Measurements from ENCODE around the gene SYNPR.

Gene SYNPR

GRCh38 chr3:63279005-63279841 lies 1.1 kb downstream of the SYNPR start:
- H3K4me3 Mint-ChIP-seq: no peak overlapping the region
- no peak for ATAC-seq (replicated peaks)
- H3K27me3 Mint-ChIP-seq: peaks cover 38 to 44% of the 10 kb centered on the region in 2 donors

GRCh38 chr3:63287610-63288009 lies 9.5 kb downstream of the SYNPR start:
- no peaks in the 10 kb centered on the region for H3K36me3 Mint-ChIP-seq
- H3K4me3 Mint-ChIP-seq: no peak overlapping the region
- peaks cover 0 to 4% of the 10 kb centered on the region in 2 donors for H3K9me3 Mint-ChIP-seq
- ATAC-seq (replicated peaks) (no peak), DNase-seq (no peak)
- no peaks in the 10 kb centered on the region for H3K27me3 Mint-ChIP-seq
- no peaks in the 10 kb centered on the region for H3K4me1 Mint-ChIP-seq
- no peak overlapping the region for H3K27ac Mint-ChIP-seq

More at GRCh38 chr3:63279005-63279841, 1.1 kb downstream of the SYNPR start:
- H3K9me3 Mint-ChIP-seq: peaks cover 0 to 2% of the 10 kb centered on the region in 2 donors
- H3K36me3 Mint-ChIP-seq: no peaks in the 10 kb centered on the region
- H3K4me1 Mint-ChIP-seq: no peaks in the 10 kb centered on the region
- DNase-seq: no peak
- H3K27ac Mint-ChIP-seq: no peak overlapping the region

- ATAC-seq (replicated peaks) (no peak), DNase-seq (no peak)
- Mint-ChIP-seq H3K4me3 (no peak overlapping the region), H3K27ac (no peak overlapping the region), H3K9me3 (peaks cover 0 to 2% of the 10 kb centered on the region in 2 donors), H3K36me3 (no peaks in the 10 kb centered on the region), H3K27me3 (no peaks in the 10 kb centered on the region), H3K4me1 (no peaks in the 10 kb centered on the region)
Measured at GRCh38 chr3:63290686-63291085, 12.6 kb downstream of the SYNPR start.

GRCh38 chr3:63294332-63294731 lies 16.2 kb downstream of the SYNPR start:
- Mint-ChIP-seq H3K4me3 (no peak overlapping the region), H3K27ac (no peak overlapping the region), H3K9me3 (peaks cover 0 to 4% of the 10 kb centered on the region in 2 donors), H3K36me3 (no peaks in the 10 kb centered on the region), H3K27me3 (no peaks in the 10 kb centered on the region), H3K4me1 (no peaks in the 10 kb centered on the region)
- ATAC-seq (replicated peaks): no peak
- DNase-seq: no peak

- Mint-ChIP-seq H3K36me3 (no peaks in the 10 kb centered on the region), H3K4me3 (no peak overlapping the region)
Measured at GRCh38 chr3:63295356-63295755, 17.2 kb downstream of the SYNPR start.

GRCh38 chr3:63295806-63296205 lies 17.7 kb downstream of the SYNPR start:
- Mint-ChIP-seq H3K4me3 (no peak overlapping the region), H3K27ac (no peak overlapping the region), H3K9me3 (peaks cover 0 to 4% of the 10 kb centered on the region in 2 donors), H3K36me3 (no peaks in the 10 kb centered on the region), H3K4me1 (no peaks in the 10 kb centered on the region), H3K27me3 (no peaks in the 10 kb centered on the region)
- DNase-seq: no peak
- no peak for ATAC-seq (replicated peaks)

More at GRCh38 chr3:63295356-63295755, 17.2 kb downstream of the SYNPR start:
- DNase-seq (no peak), ATAC-seq (replicated peaks) (no peak)
- Mint-ChIP-seq H3K9me3 (peaks cover 0 to 4% of the 10 kb centered on the region in 2 donors), H3K27me3 (no peaks in the 10 kb centered on the region), H3K27ac (no peak overlapping the region), H3K4me1 (no peaks in the 10 kb centered on the region)

- no peak for DNase-seq
- Mint-ChIP-seq H3K27me3 (no peaks in the 10 kb centered on the region), H3K9me3 (peaks cover 0 to 4% of the 10 kb centered on the region in 2 donors), H3K4me3 (no peak overlapping the region), H3K27ac (no peak overlapping the region), H3K4me1 (no peaks in the 10 kb centered on the region), H3K36me3 (no peaks in the 10 kb centered on the region)
- no peak for ATAC-seq (replicated peaks)
Measured at GRCh38 chr3:63296249-63296648, 18.1 kb downstream of the SYNPR start.

GRCh38 chr3:63303238-63303637 lies 25.1 kb downstream of the SYNPR start:
- peaks cover 2 to 4% of the 10 kb centered on the region in 2 donors for H3K9me3 Mint-ChIP-seq
- H3K4me1 Mint-ChIP-seq: no peaks in the 10 kb centered on the region
- no peak overlapping the region for H3K27ac Mint-ChIP-seq
- DNase-seq (no peak), ATAC-seq (replicated peaks) (no peak)
- H3K27me3 Mint-ChIP-seq: no peaks in the 10 kb centered on the region
- no peak overlapping the region for H3K4me3 Mint-ChIP-seq
- no peaks in the 10 kb centered on the region for H3K36me3 Mint-ChIP-seq

GRCh38 chr3:63304421-63304820 lies 26.3 kb downstream of the SYNPR start:
- Mint-ChIP-seq H3K9me3 (peaks cover 2 to 4% of the 10 kb centered on the region in 2 donors), H3K27ac (no peak overlapping the region), H3K4me3 (no peak overlapping the region), H3K4me1 (no peaks in the 10 kb centered on the region), H3K27me3 (no peaks in the 10 kb centered on the region), H3K36me3 (no peaks in the 10 kb centered on the region)
- ATAC-seq (replicated peaks) (no peak), DNase-seq (no peak)

- ATAC-seq (replicated peaks) (no peak), DNase-seq (no peak)
- Mint-ChIP-seq H3K27ac (no peak overlapping the region), H3K36me3 (no peaks in the 10 kb centered on the region), H3K4me1 (no peaks in the 10 kb centered on the region), H3K27me3 (no peaks in the 10 kb centered on the region), H3K9me3 (peaks cover 2 to 8% of the 10 kb centered on the region in 2 donors), H3K4me3 (no peak overlapping the region)
Measured at GRCh38 chr3:63308072-63308471, 30.0 kb downstream of the SYNPR start.

GRCh38 chr3:63309768-63310167 lies 31.7 kb downstream of the SYNPR start:
- peaks cover 0 to 3% of the 10 kb centered on the region in 2 donors for H3K27me3 Mint-ChIP-seq
- H3K4me1 Mint-ChIP-seq: no peaks in the 10 kb centered on the region
- no peak for ATAC-seq (replicated peaks)
- peaks cover 4 to 11% of the 10 kb centered on the region in 2 donors for H3K9me3 Mint-ChIP-seq
- DNase-seq: no peak
- no peak overlapping the region for H3K27ac Mint-ChIP-seq
- H3K4me3 Mint-ChIP-seq: no peak overlapping the region
- H3K36me3 Mint-ChIP-seq: no peaks in the 10 kb centered on the region

- no peak overlapping the region for H3K27ac Mint-ChIP-seq
- H3K36me3 Mint-ChIP-seq: no peaks in the 10 kb centered on the region
- no peak for ATAC-seq (replicated peaks)
- H3K27me3 Mint-ChIP-seq: peaks cover 0 to 5% of the 10 kb centered on the region in 2 donors
- H3K4me3 Mint-ChIP-seq: no peak overlapping the region
- H3K9me3 Mint-ChIP-seq: no peaks in the 10 kb centered on the region
- no peak for DNase-seq
- H3K4me1 Mint-ChIP-seq: no peaks in the 10 kb centered on the region
Measured at GRCh38 chr3:63323766-63324165, 45.7 kb downstream of the SYNPR start.

- ATAC-seq (replicated peaks): no peak
Measured at GRCh38 chr3:63324621-63325020, 46.5 kb downstream of the SYNPR start.

GRCh38 chr3:63325386-63325785 lies 47.3 kb downstream of the SYNPR start:
- H3K27ac Mint-ChIP-seq: no peak overlapping the region
- ATAC-seq (replicated peaks) (no peak), DNase-seq (no peak)
- no peaks in the 10 kb centered on the region for H3K9me3 Mint-ChIP-seq
- no peaks in the 10 kb centered on the region for H3K36me3 Mint-ChIP-seq
- no peak overlapping the region for H3K4me3 Mint-ChIP-seq
- peaks cover 0 to 5% of the 10 kb centered on the region in 2 donors for H3K27me3 Mint-ChIP-seq
- H3K4me1 Mint-ChIP-seq: no peaks in the 10 kb centered on the region

More at GRCh38 chr3:63324621-63325020, 46.5 kb downstream of the SYNPR start:
- H3K36me3 Mint-ChIP-seq: no peaks in the 10 kb centered on the region
- H3K9me3 Mint-ChIP-seq: no peaks in the 10 kb centered on the region
- DNase-seq: no peak
- peaks cover 0 to 5% of the 10 kb centered on the region in 2 donors for H3K27me3 Mint-ChIP-seq
- no peak overlapping the region for H3K27ac Mint-ChIP-seq
- no peaks in the 10 kb centered on the region for H3K4me1 Mint-ChIP-seq
- no peak overlapping the region for H3K4me3 Mint-ChIP-seq

- Mint-ChIP-seq H3K9me3 (no peaks in the 10 kb centered on the region), H3K4me1 (no peaks in the 10 kb centered on the region), H3K27ac (no peak overlapping the region)
Measured at GRCh38 chr3:63328365-63328764, 50.3 kb downstream of the SYNPR start.

More at GRCh38 chr3:63328365-63328764, 50.3 kb downstream of the SYNPR start:
- no peaks in the 10 kb centered on the region for H3K36me3 Mint-ChIP-seq
- DNase-seq (no peak), ATAC-seq (replicated peaks) (no peak)
- H3K27me3 Mint-ChIP-seq: peaks cover 0 to 5% of the 10 kb centered on the region in 2 donors
- H3K4me3 Mint-ChIP-seq: no peak overlapping the region

Data from stimulated activated naive B cell treated with anti-CD40 and anti-IgM and Interleukin-4, amounts not matched to agents 10 μg/mL and 1 μg/mL and 100 μg/mL, for 72 hours (primary cell).